OCI-LY7 (cell line): ENCODE measurements around the gene CHST11. TPM values are rescaled to one million over a fixed set of nuclear protein-coding genes. Genes with fewer than 3 reads are reported as not detected.

Experiments
- BruUV-seq: library from RNA; stranded (reverse); fragments of 400-500 nt; replicated peaks from 2 replicates; lab custom pipeline; 2021; lab: Mats Ljungman, UMichigan
- CTCF ChIA-PET: fragments of 300-600 bp; sonication (Branson Sonifier 250); formaldehyde crosslinking; loops from one replicate; lab custom pipeline; 2022; ENCODE audit warnings: antibody characterized with exemption; ENCODE audit not compliant: unreplicated experiment; lab: Charles Lee
- POLR2A ChIA-PET: fragments of 300-600 bp; sonication (Branson Sonifier 250); formaldehyde crosslinking; loops from one replicate; lab custom pipeline; 2022; ENCODE audit warnings: antibody characterized with exemption; lab: Charles Lee
- DNase-seq: peaks from one replicate; pipeline ENCODE4 v3.0.0-alpha.2; 2015; ENCODE audit warnings: low spot score
- H2AFZ ChIP-seq: fragments of 200-600 bp; sonication (generic), shearing (Covaris generic); 2 replicates; pipeline ENCODE4 v1.6.1; 2014; ENCODE audit warnings: mild to moderate bottlenecking, antibody characterized with exemption, low read length, moderate library complexity
- H3K27ac ChIP-seq: fragments of 200-600 bp; sonication (generic); 2 replicates; pipeline ENCODE4 v1.5.1; 2014; ENCODE audit warnings: mixed run types, low read depth, mild to moderate bottlenecking, moderate library complexity, low read length, inconsistent platforms; ENCODE audit not compliant: poor library complexity, severe bottlenecking
- H3K36me3 ChIP-seq: fragments of 200-600 bp; sonication (generic); 2 replicates; pipeline ENCODE4 v1.6.1; 2014; ENCODE audit warnings: mild to moderate bottlenecking, antibody characterized with exemption, low read length, moderate library complexity, mixed read lengths; ENCODE audit not compliant: insufficient read depth
- H3K4me1 ChIP-seq: fragments of 200-600 bp; sonication (generic); 2 replicates; pipeline ENCODE4 v1.5.1; 2014; ENCODE audit warnings: mild to moderate bottlenecking, low read length; ENCODE audit not compliant: insufficient read depth, poor library complexity, severe bottlenecking
- H3K4me2 ChIP-seq: fragments of 200-600 bp; sonication (generic); 2 replicates; pipeline ENCODE4 v1.6.1; 2014; ENCODE audit warnings: mild to moderate bottlenecking, low read length
- H3K4me3 ChIP-seq: fragments of 200-600 bp; sonication (generic); 2 replicates; pipeline ENCODE4 v1.5.1; 2014; ENCODE audit warnings: mild to moderate bottlenecking, low read depth, low read length; ENCODE audit not compliant: poor library complexity, severe bottlenecking
- H3K79me2 ChIP-seq: fragments of 200-600 bp; sonication (generic); 2 replicates; pipeline ENCODE4 v1.6.1; 2016; ENCODE audit warnings: low read depth, mild to moderate bottlenecking, low read length, moderate library complexity, mixed read lengths; ENCODE audit not compliant: insufficient read depth
- H3K9me2 ChIP-seq: fragments of 200-600 bp; sonication (generic); 2 replicates; pipeline ENCODE4 v1.6.1; 2016; ENCODE audit warnings: mild to moderate bottlenecking, low read length, mixed read lengths; ENCODE audit not compliant: insufficient read depth
- H3K9me3 ChIP-seq: fragments of 200-600 bp; sonication (generic); 2 replicates; pipeline ENCODE4 v1.6.1; 2014; ENCODE audit warnings: mild to moderate bottlenecking, mixed run types, low read length, mixed read lengths
- H4K20me1 ChIP-seq: fragments of 200-600 bp; sonication (generic); 2 replicates; pipeline ENCODE4 v1.6.1; 2014; ENCODE audit warnings: mild to moderate bottlenecking, antibody characterized with exemption, low read length, moderate library complexity, mixed read lengths; ENCODE audit not compliant: insufficient read depth
- CTCF ChIP-seq: fragments of 200-600 bp; sonication (generic); conservative IDR thresholded peaks from 2 replicates; pipeline ENCODE4 v1.5.1; 2014; ENCODE audit warnings: mild to moderate bottlenecking, antibody characterized with exemption, low read length, moderate library complexity, mixed read lengths
- EZH2phosphoT487 ChIP-seq: fragments of 200-600 bp; sonication (generic); IDR thresholded peaks from 2 replicates; pipeline ENCODE4 v1.6.1; 2018; ENCODE audit warnings: low read depth, borderline replicate concordance, mild to moderate bottlenecking, mixed run types, antibody characterized with exemption, low read length, moderate library complexity, mixed read lengths
- intact Hi-C: fragments of 100-400 bp; cut with micrococcal nuclease; formaldehyde crosslinking; loops from one replicate; pipeline ENCODE4 v1.10.0; 2022; ENCODE audit not compliant: unreplicated experiment
- total RNA-seq, 2 experiments: library from RNA; depleted of rRNA in 1 of 2; stranded (reverse); fragments of >200 nt in 1 of 2; shearing (Covaris generic) in 1 of 2; gene quantifications; 2 replicates each; pipeline ENCODE4 v1.2.3, GENCODE V29; 2014 to 2022

The CHST11 gene
- total RNA-seq, 2 experiments from 2014 or later, result 15.2 to 41.6 TPM

- Histone ChIP-seq H3K4me2 (0 out of 2 replicates have a peak overlapping the region, but pooled peaks have one; percentile 45), H3K9me3 (no peaks in the 10 kb centered on the region), H3K79me2 (no peaks in the 10 kb centered on the region), H3K36me3 (peaks cover 8% of the 10 kb centered on the region), H3K4me1 (peaks cover 17% of the 10 kb centered on the region), H2AFZ (no peak overlapping the region), H3K4me3 (no peak overlapping the region), H3K27ac (no peak overlapping the region), H3K9me2 (no peaks in the 10 kb centered on the region), H4K20me1 (no peaks in the 10 kb centered on the region)
- DNase-seq, result no peak
- CTCF ChIA-PET, result no interaction called here
- intact Hi-C loops, result no loop called here
- POLR2A ChIA-PET, result interaction anchor here (0.7 kb wide), 1 partner anchor 38 kb away, joined by 3 read pairs; no protein-coding TSS in a partner anchor
- BruUV-seq, result no TSS peak
- TF ChIP-seq CTCF (no peak), EZH2phosphoT487 (no peak)
Measured at GRCh38 chr12:104694711-104695110, 238.0 kb downstream of the CHST11 start.

- BruUV-seq, result no TSS peak
- intact Hi-C loops, result no loop called here
- H2AFZ ChIP-seq, result no peak overlapping the region
- H3K4me3 ChIP-seq, result no peak overlapping the region
- H3K36me3 ChIP-seq, result peaks cover 8% of the 10 kb centered on the region
- TF ChIP-seq EZH2phosphoT487 (no peak), CTCF (no peak)
- H3K27ac ChIP-seq, result no peak overlapping the region
- peaks cover 19% of the 10 kb centered on the region for H3K4me1 ChIP-seq
- H3K79me2 ChIP-seq, result no peaks in the 10 kb centered on the region
- peak overlapping the region; percentile 45 for H3K4me2 ChIP-seq
- POLR2A ChIA-PET, result interaction anchor here (0.6 to 0.7 kb wide), 2 partner anchors 37 to 159 kb away, joined by 3 read pairs; no protein-coding TSS in a partner anchor
- H3K9me3 ChIP-seq, result no peaks in the 10 kb centered on the region
- peak; percentile 27 for DNase-seq
- H4K20me1 ChIP-seq, result no peaks in the 10 kb centered on the region
- no peaks in the 10 kb centered on the region for H3K9me2 ChIP-seq
- CTCF ChIA-PET, result interaction anchor here (0.6 kb wide), 1 partner anchor 12 kb away, joined by 3 read pairs; no protein-coding TSS in a partner anchor
Measured at GRCh38 chr12:104695453-104696148, 238.9 kb downstream of the CHST11 start.

GRCh38 chr12:104697186-104697585 lies 240.4 kb downstream of the CHST11 start:
- no peaks in the 10 kb centered on the region for H3K9me2 ChIP-seq

More at GRCh38 chr12:104697186-104697585, 240.4 kb downstream of the CHST11 start:
- Histone ChIP-seq H3K9me3 (no peaks in the 10 kb centered on the region), H3K36me3 (peaks cover 4% of the 10 kb centered on the region), H3K79me2 (no peaks in the 10 kb centered on the region), H3K4me3 (no peak overlapping the region), H3K4me1 (peaks cover 19% of the 10 kb centered on the region), H3K27ac (no peak overlapping the region), H2AFZ (no peak overlapping the region), H4K20me1 (no peaks in the 10 kb centered on the region), H3K4me2 (no peak overlapping the region)
- BruUV-seq, result no TSS peak
- intact Hi-C loops, result no loop called here
- ChIA-PET POLR2A (no interaction called here), CTCF (no interaction called here)
- TF ChIP-seq CTCF (no peak), EZH2phosphoT487 (no peak)
- no peak for DNase-seq
